ENCODE measurements around the gene GCN1.

- TF ChIP-seq POLR2A (IDR thresholded peaks at IDR 0.05) (no peak), CTCF (IDR thresholded peaks at IDR 0.05) (no peak)
Observed at GRCh38 chr12:120095736-120096135, 98.8 kb downstream of the GCN1 start.
